OCI-LY7 (cell line): ENCODE measurements around the gene CLN5. TPM values are rescaled to one million over a fixed set of nuclear protein-coding genes. Genes with fewer than 3 reads are reported as not detected.
"Not testable (repeated sequence)": the region's sequence is repeated elsewhere in the genome, so short reads cannot be mapped to it uniquely, and the experiment has no call there.

ENCODE experiments used
- BruUV-seq: library from RNA; stranded (reverse); fragments of 400-500 nt; replicated peaks from 2 replicates; lab custom pipeline; 2021; lab: Mats Ljungman, UMichigan
- CTCF ChIA-PET: fragments of 300-600 bp; sonication (Branson Sonifier 250); formaldehyde crosslinking; loops from one replicate; lab custom pipeline; 2022; ENCODE audit warnings: antibody characterized with exemption; ENCODE audit not compliant: unreplicated experiment; lab: Charles Lee
- POLR2A ChIA-PET: fragments of 300-600 bp; sonication (Branson Sonifier 250); formaldehyde crosslinking; loops from one replicate; lab custom pipeline; 2022; ENCODE audit warnings: antibody characterized with exemption; lab: Charles Lee
- DNase-seq: peaks from one replicate; pipeline ENCODE4 v3.0.0-alpha.2; 2015; ENCODE audit warnings: low spot score
- H2AFZ ChIP-seq: fragments of 200-600 bp; sonication (generic), shearing (Covaris generic); 2 replicates; pipeline ENCODE4 v1.6.1; 2014; ENCODE audit warnings: mild to moderate bottlenecking, antibody characterized with exemption, low read length, moderate library complexity
- H3K27ac ChIP-seq: fragments of 200-600 bp; sonication (generic); 2 replicates; pipeline ENCODE4 v1.5.1; 2014; ENCODE audit warnings: mixed run types, low read depth, mild to moderate bottlenecking, moderate library complexity, low read length, inconsistent platforms; ENCODE audit not compliant: poor library complexity, severe bottlenecking
- H3K36me3 ChIP-seq: fragments of 200-600 bp; sonication (generic); 2 replicates; pipeline ENCODE4 v1.6.1; 2014; ENCODE audit warnings: mild to moderate bottlenecking, antibody characterized with exemption, low read length, moderate library complexity, mixed read lengths; ENCODE audit not compliant: insufficient read depth
- H3K4me1 ChIP-seq: fragments of 200-600 bp; sonication (generic); 2 replicates; pipeline ENCODE4 v1.5.1; 2014; ENCODE audit warnings: mild to moderate bottlenecking, low read length; ENCODE audit not compliant: insufficient read depth, poor library complexity, severe bottlenecking
- H3K4me2 ChIP-seq: fragments of 200-600 bp; sonication (generic); 2 replicates; pipeline ENCODE4 v1.6.1; 2014; ENCODE audit warnings: mild to moderate bottlenecking, low read length
- H3K4me3 ChIP-seq: fragments of 200-600 bp; sonication (generic); 2 replicates; pipeline ENCODE4 v1.5.1; 2014; ENCODE audit warnings: mild to moderate bottlenecking, low read depth, low read length; ENCODE audit not compliant: poor library complexity, severe bottlenecking
- H3K79me2 ChIP-seq: fragments of 200-600 bp; sonication (generic); 2 replicates; pipeline ENCODE4 v1.6.1; 2016; ENCODE audit warnings: low read depth, mild to moderate bottlenecking, low read length, moderate library complexity, mixed read lengths; ENCODE audit not compliant: insufficient read depth
- H3K9me2 ChIP-seq: fragments of 200-600 bp; sonication (generic); 2 replicates; pipeline ENCODE4 v1.6.1; 2016; ENCODE audit warnings: mild to moderate bottlenecking, low read length, mixed read lengths; ENCODE audit not compliant: insufficient read depth
- H3K9me3 ChIP-seq: fragments of 200-600 bp; sonication (generic); 2 replicates; pipeline ENCODE4 v1.6.1; 2014; ENCODE audit warnings: mild to moderate bottlenecking, mixed run types, low read length, mixed read lengths
- H4K20me1 ChIP-seq: fragments of 200-600 bp; sonication (generic); 2 replicates; pipeline ENCODE4 v1.6.1; 2014; ENCODE audit warnings: mild to moderate bottlenecking, antibody characterized with exemption, low read length, moderate library complexity, mixed read lengths; ENCODE audit not compliant: insufficient read depth
- CTCF ChIP-seq: fragments of 200-600 bp; sonication (generic); conservative IDR thresholded peaks from 2 replicates; pipeline ENCODE4 v1.5.1; 2014; ENCODE audit warnings: mild to moderate bottlenecking, antibody characterized with exemption, low read length, moderate library complexity, mixed read lengths
- EZH2phosphoT487 ChIP-seq: fragments of 200-600 bp; sonication (generic); IDR thresholded peaks from 2 replicates; pipeline ENCODE4 v1.6.1; 2018; ENCODE audit warnings: low read depth, borderline replicate concordance, mild to moderate bottlenecking, mixed run types, antibody characterized with exemption, low read length, moderate library complexity, mixed read lengths
- intact Hi-C: fragments of 100-400 bp; cut with micrococcal nuclease; formaldehyde crosslinking; loops from one replicate; pipeline ENCODE4 v1.10.0; 2022; ENCODE audit not compliant: unreplicated experiment
- total RNA-seq, 2 experiments: library from RNA; depleted of rRNA in 1 of 2; stranded (reverse); fragments of >200 nt in 1 of 2; shearing (Covaris generic) in 1 of 2; gene quantifications; 2 replicates each; pipeline ENCODE4 v1.2.3, GENCODE V29; 2014 to 2022

The CLN5 gene
- total RNA-seq, 2 experiments from 2014 or later, result 10.1 to 12.7 TPM

DNA sequence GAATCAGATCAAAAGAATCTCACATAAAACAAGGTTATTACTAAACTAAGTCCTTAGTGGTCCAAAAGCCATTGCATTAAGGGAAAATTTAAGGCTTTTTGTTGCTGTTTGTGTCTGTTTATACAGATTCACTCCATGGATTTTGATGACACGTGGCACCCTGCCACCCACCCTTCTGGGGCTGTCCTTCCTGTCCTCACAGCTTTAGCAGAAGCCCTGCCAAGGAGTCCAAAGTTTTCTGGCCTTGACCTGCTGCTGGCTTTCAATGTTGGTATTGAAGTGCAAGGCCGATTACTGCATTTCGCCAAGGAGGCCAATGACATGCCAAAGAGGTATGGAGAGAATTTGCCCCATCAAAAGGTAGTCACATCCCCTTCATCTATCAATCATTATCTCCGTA is 36.7 kb upstream of the CLN5 start:
- H3K9me2 ChIP-seq, result no peaks in the 10 kb centered on the region
- H3K27ac ChIP-seq, result no peak overlapping the region
- no TSS peak for BruUV-seq
- CTCF ChIA-PET, result no interaction called here
- intact Hi-C loops, result no loop called here
- H3K4me1 ChIP-seq, result no peaks in the 10 kb centered on the region
- TF ChIP-seq CTCF, result no peak
- TF ChIP-seq EZH2phosphoT487, result no peak
- no peak overlapping the region for H3K4me3 ChIP-seq
- H3K4me2 ChIP-seq, result no peak overlapping the region
- no peak overlapping the region for H2AFZ ChIP-seq
- no peak for DNase-seq
- H3K79me2 ChIP-seq, result no peaks in the 10 kb centered on the region
- H3K9me3 ChIP-seq, result peaks cover 10% of the 10 kb centered on the region; the same call in 1 of the 2 replicates
- POLR2A ChIA-PET, result interaction anchor here (0.6 to 0.7 kb wide), 2 partner anchors 24 to 119 kb away, joined by 3 to 5 read pairs; no protein-coding TSS in a partner anchor
- H3K36me3 ChIP-seq, result no peaks in the 10 kb centered on the region
- no peaks in the 10 kb centered on the region for H4K20me1 ChIP-seq

DNA sequence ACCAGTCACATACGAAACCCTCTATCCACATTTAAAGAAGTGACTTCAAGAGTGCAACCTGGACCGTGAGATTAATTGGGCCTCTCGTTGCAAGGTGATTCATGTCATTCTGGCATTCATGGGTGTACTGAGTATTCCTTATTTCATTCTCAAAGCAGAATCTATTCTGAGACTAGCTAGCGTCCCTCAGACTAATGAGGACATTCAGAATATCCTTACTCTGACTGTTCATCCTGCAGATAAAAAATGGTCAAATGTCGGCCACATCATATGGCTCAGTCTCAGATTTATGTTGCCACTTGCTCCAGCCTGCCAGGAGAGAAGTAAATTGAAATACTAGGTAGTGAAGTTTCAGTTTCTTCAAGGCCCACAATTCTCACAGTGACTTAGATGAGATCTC is 36.2 kb upstream of the CLN5 start:
- BruUV-seq, result no TSS peak
- TF ChIP-seq CTCF (no peak), EZH2phosphoT487 (no peak)

GRCh38 chr13:76958841-76959432 is 32.9 kb upstream of the CLN5 start:
- BruUV-seq, result no TSS peak
- Histone ChIP-seq H3K4me2 (no peak overlapping the region), H3K9me3 (peaks cover 11% of the 10 kb centered on the region; the same call in 1 of the 2 replicates), H3K4me3 (no peak overlapping the region), H2AFZ (no peak overlapping the region), H3K9me2 (no peaks in the 10 kb centered on the region), H3K4me1 (no peaks in the 10 kb centered on the region), H3K27ac (no peak overlapping the region), H3K36me3 (no peaks in the 10 kb centered on the region), H4K20me1 (no peaks in the 10 kb centered on the region), H3K79me2 (no peaks in the 10 kb centered on the region)
- CTCF ChIA-PET, result no interaction called here
- no peak for DNase-seq
- intact Hi-C loops, result no loop called here
- TF ChIP-seq CTCF (no peak), EZH2phosphoT487 (no peak)
- POLR2A ChIA-PET, result no interaction called here

More for the DNA sequence above, 36.2 kb upstream of the CLN5 start:
- POLR2A ChIA-PET, result interaction anchor here (0.6 kb wide), 1 partner anchor 305 kb away, joined by 5 read pairs; no protein-coding TSS in a partner anchor
- Histone ChIP-seq H3K27ac (no peak overlapping the region), H3K9me3 (peaks cover 11% of the 10 kb centered on the region; the same call in 1 of the 2 replicates), H3K4me2 (no peak overlapping the region), H3K79me2 (no peaks in the 10 kb centered on the region), H3K4me3 (no peak overlapping the region), H2AFZ (no peak overlapping the region), H3K4me1 (no peaks in the 10 kb centered on the region), H3K9me2 (no peaks in the 10 kb centered on the region), H4K20me1 (no peaks in the 10 kb centered on the region), H3K36me3 (no peaks in the 10 kb centered on the region)
- no peak for DNase-seq
- intact Hi-C loops, result no loop called here
- CTCF ChIA-PET, result no interaction called here

GRCh38 chr13:76959734-76960133 is 32.1 kb upstream of the CLN5 start:
- H3K79me2 ChIP-seq, BruUV-seq, H3K4me2 ChIP-seq, H4K20me1 ChIP-seq, intact Hi-C loops, CTCF ChIA-PET, H3K4me1 ChIP-seq, H3K9me2 ChIP-seq, H3K27ac ChIP-seq, H3K4me3 ChIP-seq, H3K36me3 ChIP-seq, H2AFZ ChIP-seq: not testable (repeated sequence)
- POLR2A ChIA-PET, result interaction anchor here (0.6 kb wide), 1 partner anchor 1294 kb away, joined by 3 read pairs; no protein-coding TSS in a partner anchor
- DNase-seq, result peak; percentile 18
- H3K9me3 ChIP-seq, result peaks cover 11% of the 10 kb centered on the region; the same call in 1 of the 2 replicates
